ENCODE data around the gene SPECC1. TPM values are rescaled to one million over a fixed set of nuclear protein-coding genes. Genes with fewer than 3 reads are reported as not detected.

SPECC1 gene
- total and polyA plus RNA-seq, 9 of the 15 experiments (the other 6 are each of a cell fraction or from before 2014, with no cell fraction given) = 2.4 to 19.6 (median 14.7) TPM

- FAIRE-seq = no peak
- ATAC-seq = peak; percentile 35; the same call in 1 of the 3 replicates
- BruUV-seq (replicated peaks) = no TSS peak
- intact Hi-C loops (cut with micrococcal nuclease) = no loop called here
- Histone ChIP-seq H4K20me1 (replicated peaks; ENCODE audit: control insufficient read depth, insufficient read depth, low read length) (no peaks in the 10 kb centered on the region), H3K9me1 (ENCODE audit: control insufficient read depth, insufficient read depth, low read length) (no peaks in the 10 kb centered on the region), H3K4me1 (replicated peaks in 1 of 2; ENCODE audit: control insufficient read depth in 2 of 2, insufficient read depth in 2 of 2, low read length in 2 of 2) (peaks cover 0 to 16% of the 10 kb centered on the region in 2 experiments; a peak in 4 of 5 replicates), H3K79me2 (ENCODE audit: control insufficient read depth, insufficient read depth, low read length) (no peaks in the 10 kb centered on the region), H2AFZ (ENCODE audit: low read depth, low read length) (no peak overlapping the region), H3K9me3 (replicated peaks; ENCODE audit: control insufficient read depth, insufficient read depth, low read depth, low read length) (no peaks in the 10 kb centered on the region), H3K9ac (ENCODE audit: insufficient read depth in 1 of 2, low read depth in 2 of 2, low read length in 2 of 2) (no peak overlapping the region), H3K36me3 (ENCODE audit: control insufficient read depth, insufficient read depth, low read length) (peaks cover 7% of the 10 kb centered on the region; the same call in 2 of the 3 replicates), H3K27me3 (ENCODE audit: control insufficient read depth in 2 of 2, insufficient read depth in 2 of 2, low read length in 2 of 2) (no peaks in the 10 kb centered on the region), H3K27ac (ENCODE audit: extremely low read depth, low read depth, low read length) (no peak overlapping the region), H3K4me2 (ENCODE audit: insufficient read depth, low read length) (no peak overlapping the region), H3K4me3 (no peak overlapping the region)
- in situ Hi-C loops (cut with MboI) = no loop called here
- 41% methylated on average over 3 of the region's 3 CpGs for WGBS (ENCODE audit: insufficient coverage, low coverage, missing lambda C conversion rate)
- peak; percentile 26; the same call in 1 of the 2 replicates for TF ChIP-seq SPI1 (IDR thresholded peaks at IDR 0.05; ENCODE audit: borderline replicate concordance, low read depth, low read length)
- TF ChIP-seq CGGBP1 (CRISPR knock-in tag; IDR thresholded peaks at IDR 0.05) = no peak
- DNase-seq (ENCODE audit: extremely low read depth in 1 of 4, low spot score in 3 of 4) = no peak
- ChIA-PET CTCF (ENCODE audit: low intra/inter-chr PET ratio) (no interaction called here), POLR2A (no interaction called here)
These were observed 193.0 kb downstream of the SPECC1 start for GRCh38 chr17:20202141-20202621.

GRCh38 chr17:20203018-20203417 is 193.9 kb downstream of the SPECC1 start:
- 67% methylated on average over 1 of the region's 2 CpGs for WGBS (ENCODE audit: insufficient coverage, low coverage, missing lambda C conversion rate)
- Histone ChIP-seq H3K9ac (ENCODE audit: insufficient read depth in 1 of 2, low read depth in 2 of 2, low read length in 2 of 2) (no peak overlapping the region), H2AFZ (ENCODE audit: low read depth, low read length) (no peak overlapping the region), H4K20me1 (replicated peaks; ENCODE audit: control insufficient read depth, insufficient read depth, low read length) (no peaks in the 10 kb centered on the region), H3K4me2 (ENCODE audit: insufficient read depth, low read length) (no peak overlapping the region), H3K9me3 (replicated peaks; ENCODE audit: control insufficient read depth, insufficient read depth, low read depth, low read length) (no peaks in the 10 kb centered on the region), H3K27me3 (ENCODE audit: control insufficient read depth in 2 of 2, insufficient read depth in 2 of 2, low read length in 2 of 2) (no peaks in the 10 kb centered on the region), H3K79me2 (ENCODE audit: control insufficient read depth, insufficient read depth, low read length) (no peaks in the 10 kb centered on the region; the same call in 2 of the 3 replicates), H3K36me3 (ENCODE audit: control insufficient read depth, insufficient read depth, low read length) (peaks cover 7% of the 10 kb centered on the region; the same call in 2 of the 3 replicates), H3K9me1 (ENCODE audit: control insufficient read depth, insufficient read depth, low read length) (no peaks in the 10 kb centered on the region), H3K4me1 (replicated peaks in 1 of 2; ENCODE audit: control insufficient read depth in 2 of 2, insufficient read depth in 2 of 2, low read length in 2 of 2) (peaks cover 0 to 22% of the 10 kb centered on the region in 2 experiments; a peak in 4 of 5 replicates), H3K27ac (ENCODE audit: extremely low read depth, low read depth, low read length) (no peak overlapping the region), H3K4me3 (no peak overlapping the region)
- CTCF ChIA-PET (ENCODE audit: low intra/inter-chr PET ratio) = no interaction called here
- in situ Hi-C loops (cut with MboI) (no loop called here), intact Hi-C loops (cut with micrococcal nuclease) (no loop called here)
- FAIRE-seq = no peak
- POLR2A ChIA-PET = no interaction called here
- no peak for DNase-seq (ENCODE audit: extremely low read depth in 1 of 4, low spot score in 3 of 4)
- ATAC-seq = no peak
- no TSS peak for BruUV-seq (replicated peaks)
- TF ChIP-seq CTCF (IDR thresholded peaks at IDR 0.05 in 2 of 3, conservative IDR thresholded peaks at IDR 0.05 in 1 of 3; ENCODE audit: insufficient read depth in 2 of 3, low read depth in 1 of 3, low read length in 3 of 3) (no peak), CEBPZ (IDR thresholded peaks at IDR 0.05; ENCODE audit: borderline replicate concordance, low read depth, low read length) (no peak), CBX3 (IDR thresholded peaks at IDR 0.05; ENCODE audit: borderline replicate concordance in 1 of 2, low read length in 2 of 2) (no peak), NBN (IDR thresholded peaks at IDR 0.05; ENCODE audit: low read depth) (no peak)
